Breast epithelium (tissue), 4 donors: ENCODE data around the gene ZNF841. TPM values are rescaled to one million over a fixed set of nuclear protein-coding genes. Genes with fewer than 3 reads are reported as not detected.

Experiments used
- DNase-seq, 2 donors: peaks; one replicate each; pipeline ENCODE4 v3.0.0-alpha.2; 2019; ENCODE audit warnings: low spot score in 2 of 2
- H3K27ac ChIP-seq, 2 donors: fragments of 200-600 bp; sonication (generic) in 1 of 2; one replicate each; pipeline ENCODE4 v1.5.1; 2016 to 2019; ENCODE audit warnings: mild to moderate bottlenecking in 1 of 2
- H3K27me3 ChIP-seq, 2 donors: fragments of 200-600 bp; sonication (generic) in 1 of 2; one replicate each; pipeline versions ENCODE4 v1.5.1 to v1.6.0; 2017 to 2019; ENCODE audit warnings: control low read depth in 1 of 2, mild to moderate bottlenecking in 1 of 2
- H3K36me3 ChIP-seq: fragments of 200-600 bp; one replicate; pipeline ENCODE4 v1.5.1; 2019
- H3K4me1 ChIP-seq, 2 donors: fragments of 200-600 bp; sonication (generic); one replicate each; pipeline ENCODE4 v1.5.1; 2016 to 2019; ENCODE audit warnings: control low read depth in 1 of 2
- H3K4me3 ChIP-seq, 3 donors: fragments of 200-600 bp; sonication (generic); 1 replicate in 2 of 3; 2 replicates in 1 of 3; pipeline ENCODE4 v1.5.1; 2016 to 2019; ENCODE audit warnings: mild to moderate bottlenecking in 3 of 3, moderate library complexity in 2 of 3
- H3K9me3 ChIP-seq, 2 donors: fragments of 200-600 bp; sonication (generic) in 1 of 2; one replicate each; pipeline ENCODE4 v1.5.1; 2016 to 2019; ENCODE audit warnings: control low read depth in 1 of 2
- CTCF ChIP-seq, 3 donors: fragments of 450-650 bp; IDR thresholded peaks; one replicate each; pipeline ENCODE4 v1.5.1; 2016 to 2017; ENCODE audit warnings: antibody characterized with exemption in 3 of 3, mild to moderate bottlenecking in 3 of 3, moderate library complexity in 3 of 3
- POLR2A ChIP-seq: fragments of 450-650 bp; IDR thresholded peaks from one replicate; pipeline ENCODE4 v1.6.1; 2016; ENCODE audit warnings: antibody characterized with exemption, mild to moderate bottlenecking, moderate library complexity
- POLR2AphosphoS5 ChIP-seq, 3 donors: sonication (generic); formaldehyde crosslinking; IDR thresholded peaks; one replicate each; pipeline ENCODE4 v1.6.1; 2017; ENCODE audit warnings: antibody characterized with exemption in 3 of 3
- intact Hi-C: fragments of 100-400 bp; cut with DNase I; formaldehyde crosslinking; loops from one replicate; pipeline ENCODE4 v1.15.1; 2023; ENCODE audit warnings: low total_unique reads
- total RNA-seq, 3 donors: library from RNA; depleted of rRNA; stranded (reverse); fragments of >200 nt; gene quantifications; one replicate each; pipeline ENCODE4 v1.1.0, GENCODE V29; 2016

ZNF841 gene
- total RNA-seq, 3 donors from 2014 or later: 16.0 to 25.9 (median 19.3) TPM

- DNase-seq: peak; percentile 95 to 99
- Histone ChIP-seq H3K27me3 (no peaks in the 10 kb centered on the region), H3K9me3 (no peaks in the 10 kb centered on the region), H3K36me3 (no peaks in the 10 kb centered on the region), H3K27ac (peak within 1 kb of the TSS; percentile 91 to 97), H3K4me1 (peaks cover 0 to 4% of the 10 kb centered on the region in 2 donors), H3K4me3 (peak within 1 kb of the TSS; percentile 73 to 95 (median 78))
- TF ChIP-seq POLR2AphosphoS5 (IDR thresholded peaks at IDR 0.05) (peak; percentile 17 to 82 (median 79)), CTCF (IDR thresholded peaks at IDR 0.05) (peak; percentile 59 to 88 (median 88)), POLR2A (peak; percentile 77)
- intact Hi-C loops: loop anchor here (5.0 kb wide), 1 partner anchor 93 kb away; no protein-coding TSS in a partner anchor
Measured at GRCh38 chr19:52139252-52140031, 43.9 kb upstream of the ZNF841 start, which contains the start of gene ZNF616. Gene ZNF616, minus strand, starts transcription at chr19:52139938. Its CDS starts 9,426 bp downstream, at chr19:52130512.

- peaks cover 0 to 4% of the 10 kb centered on the region in 2 donors for H3K4me1 ChIP-seq
- no peaks in the 10 kb centered on the region for H3K9me3 ChIP-seq
- H3K27me3 ChIP-seq: no peaks in the 10 kb centered on the region
- TF ChIP-seq POLR2AphosphoS5 (IDR thresholded peaks at IDR 0.05) (no peak), CTCF (IDR thresholded peaks at IDR 0.05) (no peak), POLR2A (no peak)
- peak overlapping the region; percentile 91 to 97 for H3K27ac ChIP-seq
- peak overlapping the region; percentile 73 to 95 (median 78) for H3K4me3 ChIP-seq
- intact Hi-C loops: no loop called here
- no peaks in the 10 kb centered on the region for H3K36me3 ChIP-seq
- DNase-seq: no peak
Measured at GRCh38 chr19:52138983-52139251, 43.4 kb upstream of the ZNF841 start.

- no peak for TF ChIP-seq CTCF (IDR thresholded peaks at IDR 0.05)
- TF ChIP-seq POLR2AphosphoS5 (IDR thresholded peaks at IDR 0.05): no peak
- no peak for TF ChIP-seq POLR2A
- Histone ChIP-seq H3K9me3 (no peaks in the 10 kb centered on the region), H3K36me3 (no peaks in the 10 kb centered on the region), H3K27ac (peak overlapping the region; percentile 91 to 97), H3K27me3 (no peaks in the 10 kb centered on the region), H3K4me1 (peaks cover 0 to 4% of the 10 kb centered on the region in 2 donors), H3K4me3 (peak overlapping the region; percentile 73 to 95 (median 78))
- DNase-seq: no peak
- intact Hi-C loops: no loop called here
Measured at GRCh38 chr19:52138278-52138982, 42.9 kb upstream of the ZNF841 start.

- no peak for DNase-seq
Measured at GRCh38 chr19:52120286-52120685, 24.7 kb upstream of the ZNF841 start.

More at GRCh38 chr19:52120286-52120685, 24.7 kb upstream of the ZNF841 start:
- TF ChIP-seq CTCF (IDR thresholded peaks at IDR 0.05) (no peak), POLR2AphosphoS5 (IDR thresholded peaks at IDR 0.05) (no peak), POLR2A (no peak)
- Histone ChIP-seq H3K27ac (no peak overlapping the region), H3K4me1 (no peaks in the 10 kb centered on the region), H3K9me3 (peaks cover 88 to 98% of the 10 kb centered on the region in 2 donors), H3K36me3 (peaks cover 49% of the 10 kb centered on the region), H3K4me3 (no peak overlapping the region), H3K27me3 (no peaks in the 10 kb centered on the region)
- intact Hi-C loops: no loop called here
